IPS DF 19.7 (cell line): ENCODE data around the gene SEMA4D.

Experiments
- DNase-seq: peaks from one replicate; pipeline ENCODE4 v3.0.0-alpha.2; 2013; ENCODE audit warnings: low read depth, low spot score

Gene SEMA4D

GRCh38 chr9:89315482-89315881 is 182.4 kb downstream of the SEMA4D start:
- DNase-seq = no peak

- no peak for DNase-seq
Observed at GRCh38 chr9:89314955-89315354, 183.0 kb downstream of the SEMA4D start.

GRCh38 chr9:89313842-89314241 is 184.1 kb downstream of the SEMA4D start:
- no peak for DNase-seq

GRCh38 chr9:89312222-89312571 is 185.7 kb downstream of the SEMA4D start:
- no peak for DNase-seq

- DNase-seq = no peak
Observed at GRCh38 chr9:89311346-89312221, 186.3 kb downstream of the SEMA4D start.
